SH-SY5Y (cell line): ENCODE results near the gene BICRA.

Experiments
- GATA2 ChIP-seq: IDR thresholded peaks from 2 replicates; pipeline ENCODE4 v1.6.1; 2011; ENCODE audit warnings: mild to moderate bottlenecking, low read depth, low read length
- GATA3 ChIP-seq: IDR thresholded peaks from 2 replicates; pipeline ENCODE4 v1.6.1; 2011; ENCODE audit warnings: low read depth, mild to moderate bottlenecking, low read length, moderate library complexity

GRCh38 chr19:47713046-47714021 lies 104.4 kb downstream of the BICRA start, which contains the start of gene EHD2:
- TF ChIP-seq GATA3 (no peak), GATA2 (no peak)
